Measurements from ENCODE around the gene CPAMD8. TPM values are rescaled to one million over a fixed set of nuclear protein-coding genes. Genes with fewer than 3 reads are reported as not detected.

The CPAMD8 gene
- total and polyA plus RNA-seq, 2 of the 8 experiments (the other 6 are each of a cell fraction or from before 2014, with no cell fraction given): 6.1 to 9.2 TPM

DNA sequence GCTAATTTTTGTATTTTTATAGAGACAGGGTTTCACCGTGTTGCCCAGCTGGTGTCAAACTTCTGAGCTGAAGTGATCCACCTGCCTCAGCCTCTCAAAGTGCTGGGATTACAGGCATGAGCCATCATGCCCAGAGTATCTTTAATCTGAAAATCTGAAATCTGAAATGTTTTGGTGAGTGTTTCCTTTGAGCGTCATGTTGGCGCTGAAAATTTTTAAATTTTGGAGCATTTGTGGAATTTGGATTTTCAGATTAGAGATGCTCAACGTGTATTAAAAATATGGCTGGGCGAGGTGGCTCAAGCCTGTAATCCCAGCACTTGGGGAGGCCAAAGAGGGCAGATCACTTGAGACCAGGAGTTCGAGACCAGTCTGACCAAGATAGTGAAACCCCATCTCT is 5.1 kb upstream of the CPAMD8 start:
- ChIA-PET CTCF (ENCODE audit: partially characterized antibody) (interaction anchor here (1.9 kb wide), 1 partner anchor 9 kb away, joined by 6 read pairs; no protein-coding TSS in a partner anchor), POLR2A (ENCODE audit: partially characterized antibody) (no interaction called here)
- Histone ChIP-seq H2AK5ac (ENCODE audit: low read depth, low read length) (no peak overlapping the region), H3K23ac (ENCODE audit: insufficient read length) (no peak overlapping the region), H2AFZ (ENCODE audit: low read length) (no peak overlapping the region), H4K91ac (replicated peaks; ENCODE audit: insufficient read length, low read length) (no peak overlapping the region), H3K9me3 (ENCODE audit: insufficient read depth in 2 of 2, low read depth in 1 of 2, low read length in 1 of 2) (no peaks in the 10 kb centered on the region), H2BK5ac (ENCODE audit: low read depth, low read length) (no peak overlapping the region), H3K36me3 (ENCODE audit: control insufficient read depth in 2 of 4, insufficient read depth in 4 of 4, low read length in 3 of 4) (no peaks in the 10 kb centered on the region), H3K56ac (replicated peaks; ENCODE audit: insufficient read length, low read depth, low read length) (no peak overlapping the region), H4K5ac (ENCODE audit: insufficient read length, low read depth, low read length) (no peak overlapping the region), H2BK120ac (replicated peaks; ENCODE audit: low read depth, low read length) (no peak overlapping the region), H3K27me3 (replicated peaks in 1 of 4; ENCODE audit: control insufficient read depth in 3 of 4, extremely low read depth in 1 of 4, insufficient read depth in 3 of 4, low read length in 3 of 4) (no peaks in the 10 kb centered on the region; a peak in 1 of 7 replicates), H4K8ac (ENCODE audit: extremely low read depth, insufficient read depth, low read length) (no peak overlapping the region), H3K18ac (ENCODE audit: extremely low read depth, low read length) (no peak overlapping the region), H3K9ac (replicated peaks in 1 of 4; ENCODE audit: extremely low read depth in 1 of 4, low read depth in 3 of 4, low read length in 3 of 4) (no peak overlapping the region), H2BK12ac (ENCODE audit: low read depth, low read length) (no peak overlapping the region), H3K4me3 (ENCODE audit: extremely low read depth in 1 of 4, insufficient read depth in 2 of 4, low read depth in 3 of 4, low read length in 4 of 4) (no peak overlapping the region), H3K79me1 (ENCODE audit: low read depth, low read length) (no peaks in the 10 kb centered on the region), H3K14ac (ENCODE audit: insufficient read length) (no peak overlapping the region), H3K4ac (replicated peaks; ENCODE audit: insufficient read length, low read depth, low read length) (no peak overlapping the region), H3K23me2 (ENCODE audit: low read depth, low read length) (peaks cover 3% of the 10 kb centered on the region; the same call in 1 of the 2 replicates), H3K4me1 (replicated peaks in 1 of 4; ENCODE audit: control insufficient read depth in 3 of 4, insufficient read depth in 4 of 4, low read length in 3 of 4) (peaks cover 0 to 5% (median 2%) of the 10 kb centered on the region in 4 experiments; a peak in 2 of 7 replicates), H3K4me2 (ENCODE audit: insufficient read depth in 1 of 2, low read depth in 2 of 2, low read length in 2 of 2) (no peak overlapping the region), H4K20me1 (replicated peaks in 1 of 2; ENCODE audit: control insufficient read depth in 1 of 2, insufficient read depth in 2 of 2, low read length in 2 of 2) (no peaks in the 10 kb centered on the region), H3K79me2 (ENCODE audit: control insufficient read depth in 1 of 2, insufficient read depth in 2 of 2, low read length in 2 of 2) (no peaks in the 10 kb centered on the region), H3K27ac (ENCODE audit: low read depth, low read length) (no peak overlapping the region), H2BK15ac (ENCODE audit: low read length) (no peak overlapping the region), H2BK20ac (ENCODE audit: low read length) (no peak overlapping the region)
- no peak for FAIRE-seq
- 94% methylated on average over 6 of the region's 6 CpGs; no CpG with 5 or more reads in 1 of the 2 experiments for WGBS, 2 experiments (ENCODE audit: extremely low coverage in 1 of 2, insufficient coverage in 1 of 2, insufficient read length in 1 of 2, insufficient replicate concordance in 2 of 2, low coverage in 1 of 2, low lambda C conversion rate in 2 of 2, missing lambda C conversion rate in 1 of 2)
- TF ChIP-seq EGR1 (IDR thresholded peaks at IDR 0.05; ENCODE audit: borderline replicate concordance, low read depth, low read length) (no peak), TAF1 (IDR thresholded peaks at IDR 0.05; ENCODE audit: low read depth, low read length) (no peak)
- DNase-seq (ENCODE audit: low read depth in 1 of 2, low spot score in 2 of 2): no peak

Data from H1 (cell line).